Uterus (tissue), 2 donors: ENCODE results near the gene SPATA31A7.
"Not testable (repeated sequence)": the region's sequence is repeated elsewhere in the genome, so short reads cannot be mapped to it uniquely, and the experiment has no call there.

Experiments
- POLR2A ChIP-seq, 2 donors: fragments of 450-650 bp; IDR thresholded peaks; one replicate each; pipeline ENCODE4 v1.6.1; 2016; ENCODE audit warnings: antibody characterized with exemption in 2 of 2, mild to moderate bottlenecking in 1 of 2, moderate library complexity in 1 of 2
- TF ChIP-seq, protein P1 (sequence below), 4 experiments: fragments of 200-600 bp in 2 of 4; fragments of 450-650 bp in 2 of 4; sonication (generic) in 2 of 4; IDR thresholded peaks; one replicate each; pipeline ENCODE4 v1.5.1; 2016 to 2019; ENCODE audit warnings: antibody characterized with exemption in 4 of 4, mild to moderate bottlenecking in 2 of 4, moderate library complexity in 1 of 4

DNA sequence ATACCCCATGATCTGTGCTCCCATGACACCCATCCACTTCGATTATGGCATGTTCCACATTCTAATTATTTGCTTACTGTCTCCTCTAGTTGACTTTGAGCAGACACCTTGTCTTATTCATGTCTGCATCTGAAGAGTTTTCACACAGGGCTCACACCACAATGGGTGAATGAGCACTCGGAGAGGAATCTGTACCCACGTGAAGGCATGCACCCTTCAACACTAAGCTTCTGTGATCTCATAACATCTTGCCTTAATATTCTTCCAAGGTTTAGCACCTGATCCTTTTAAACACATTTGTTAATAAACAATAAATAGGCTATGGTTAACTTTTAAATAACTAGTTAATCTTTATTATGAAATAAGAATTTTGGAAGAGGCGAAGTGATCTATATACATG lies 36.6 kb downstream of the SPATA31A7 start:
- TF ChIP-seq, protein P1, sequence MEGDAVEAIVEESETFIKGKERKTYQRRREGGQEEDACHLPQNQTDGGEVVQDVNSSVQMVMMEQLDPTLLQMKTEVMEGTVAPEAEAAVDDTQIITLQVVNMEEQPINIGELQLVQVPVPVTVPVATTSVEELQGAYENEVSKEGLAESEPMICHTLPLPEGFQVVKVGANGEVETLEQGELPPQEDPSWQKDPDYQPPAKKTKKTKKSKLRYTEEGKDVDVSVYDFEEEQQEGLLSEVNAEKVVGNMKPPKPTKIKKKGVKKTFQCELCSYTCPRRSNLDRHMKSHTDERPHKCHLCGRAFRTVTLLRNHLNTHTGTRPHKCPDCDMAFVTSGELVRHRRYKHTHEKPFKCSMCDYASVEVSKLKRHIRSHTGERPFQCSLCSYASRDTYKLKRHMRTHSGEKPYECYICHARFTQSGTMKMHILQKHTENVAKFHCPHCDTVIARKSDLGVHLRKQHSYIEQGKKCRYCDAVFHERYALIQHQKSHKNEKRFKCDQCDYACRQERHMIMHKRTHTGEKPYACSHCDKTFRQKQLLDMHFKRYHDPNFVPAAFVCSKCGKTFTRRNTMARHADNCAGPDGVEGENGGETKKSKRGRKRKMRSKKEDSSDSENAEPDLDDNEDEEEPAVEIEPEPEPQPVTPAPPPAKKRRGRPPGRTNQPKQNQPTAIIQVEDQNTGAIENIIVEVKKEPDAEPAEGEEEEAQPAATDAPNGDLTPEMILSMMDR (IDR thresholded peaks at IDR 0.05), result not testable (repeated sequence)
- TF ChIP-seq POLR2A (IDR thresholded peaks at IDR 0.05), result not testable (repeated sequence)
